Measurements from ENCODE around the gene STAT6.

DNA sequence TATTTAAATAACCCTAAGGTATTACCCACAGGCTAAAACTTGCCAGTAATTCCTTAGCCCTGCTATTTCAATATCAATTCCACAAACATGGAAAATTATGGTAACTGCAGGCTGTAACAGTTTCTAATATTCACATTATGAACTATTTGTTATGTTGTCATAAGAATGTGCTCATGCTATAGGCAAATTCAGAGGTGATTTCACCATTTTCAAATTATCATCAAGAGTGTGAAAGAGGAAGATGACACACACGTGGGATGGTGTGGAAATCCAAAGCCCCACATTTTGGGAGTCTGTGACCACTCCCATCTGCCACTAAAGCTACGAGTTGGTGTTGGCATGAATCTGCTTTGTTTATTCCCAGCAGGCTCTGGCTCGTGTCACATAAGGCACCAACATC lies 55.3 kb downstream of the STAT6 start:
- TF ChIP-seq, protein P1, sequence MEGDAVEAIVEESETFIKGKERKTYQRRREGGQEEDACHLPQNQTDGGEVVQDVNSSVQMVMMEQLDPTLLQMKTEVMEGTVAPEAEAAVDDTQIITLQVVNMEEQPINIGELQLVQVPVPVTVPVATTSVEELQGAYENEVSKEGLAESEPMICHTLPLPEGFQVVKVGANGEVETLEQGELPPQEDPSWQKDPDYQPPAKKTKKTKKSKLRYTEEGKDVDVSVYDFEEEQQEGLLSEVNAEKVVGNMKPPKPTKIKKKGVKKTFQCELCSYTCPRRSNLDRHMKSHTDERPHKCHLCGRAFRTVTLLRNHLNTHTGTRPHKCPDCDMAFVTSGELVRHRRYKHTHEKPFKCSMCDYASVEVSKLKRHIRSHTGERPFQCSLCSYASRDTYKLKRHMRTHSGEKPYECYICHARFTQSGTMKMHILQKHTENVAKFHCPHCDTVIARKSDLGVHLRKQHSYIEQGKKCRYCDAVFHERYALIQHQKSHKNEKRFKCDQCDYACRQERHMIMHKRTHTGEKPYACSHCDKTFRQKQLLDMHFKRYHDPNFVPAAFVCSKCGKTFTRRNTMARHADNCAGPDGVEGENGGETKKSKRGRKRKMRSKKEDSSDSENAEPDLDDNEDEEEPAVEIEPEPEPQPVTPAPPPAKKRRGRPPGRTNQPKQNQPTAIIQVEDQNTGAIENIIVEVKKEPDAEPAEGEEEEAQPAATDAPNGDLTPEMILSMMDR (IDR thresholded peaks at IDR 0.05): no peak
- TF ChIP-seq POLR2AphosphoS5 (IDR thresholded peaks at IDR 0.05) (no peak), POLR2A (IDR thresholded peaks at IDR 0.05) (no peak)
